H9 (cell line): Measurements from ENCODE around the gene VDAC2. TPM values are rescaled to one million over a fixed set of nuclear protein-coding genes. Genes with fewer than 3 reads are reported as not detected.

Source experiments
- DNase-seq: peaks from one replicate; pipeline ENCODE4 v3.0.0-alpha.2; 2017
- H2AFZ ChIP-seq: one replicate; pipeline ENCODE4 v1.6.1; 2013; ENCODE audit warnings: mild to moderate bottlenecking, low read length, control low read depth, moderate library complexity
- H2AK5ac ChIP-seq: 2 replicates; pipeline ENCODE4 v1.6.1; 2013; ENCODE audit warnings: low read length, control low read depth, mixed read lengths; ENCODE audit not compliant: insufficient read length
- H2BK120ac ChIP-seq: one replicate; pipeline ENCODE4 v1.6.1; 2013; ENCODE audit warnings: low read depth, mild to moderate bottlenecking, low read length, control low read depth, inconsistent platforms; ENCODE audit not compliant: poor library complexity, severe bottlenecking
- H2BK12ac ChIP-seq: 2 replicates; pipeline ENCODE4 v1.6.1; 2013; ENCODE audit warnings: low read length, control low read depth, mixed read lengths, low read depth; ENCODE audit not compliant: insufficient read length
- H2BK15ac ChIP-seq: 2 replicates; pipeline ENCODE4 v1.6.1; 2013; ENCODE audit warnings: low read depth, low read length, control low read depth
- H2BK20ac ChIP-seq: one replicate; pipeline ENCODE4 v1.6.1; 2013; ENCODE audit warnings: low read depth, mild to moderate bottlenecking, low read length, control low read depth, inconsistent platforms; ENCODE audit not compliant: poor library complexity, severe bottlenecking
- H2BK5ac ChIP-seq: 2 replicates; pipeline ENCODE4 v1.6.1; 2013; ENCODE audit warnings: low read length, control low read depth, mixed read lengths; ENCODE audit not compliant: insufficient read length
- H3K14ac ChIP-seq: 2 replicates; pipeline ENCODE4 v1.6.1; 2013; ENCODE audit warnings: low read length, control low read depth; ENCODE audit not compliant: insufficient read depth
- H3K18ac ChIP-seq: 2 replicates; pipeline ENCODE4 v1.6.1; 2013; ENCODE audit warnings: low read depth, mild to moderate bottlenecking, mixed read lengths, low read length, control low read depth; ENCODE audit not compliant: insufficient read length
- H3K23ac ChIP-seq: 2 replicates; pipeline ENCODE4 v1.6.1; 2013; ENCODE audit warnings: low read length, control low read depth, mixed read lengths, low read depth; ENCODE audit not compliant: insufficient read length
- H3K23me2 ChIP-seq: 2 replicates; pipeline ENCODE4 v1.6.1; 2013; ENCODE audit warnings: low read depth, mild to moderate bottlenecking, mixed read lengths, low read length, control low read depth; ENCODE audit not compliant: insufficient read length, poor library complexity, severe bottlenecking
- H3K27ac ChIP-seq: 2 replicates; pipeline ENCODE4 v1.5.1; 2013; ENCODE audit warnings: low read length, control low read depth, mixed read lengths, low read depth; ENCODE audit not compliant: insufficient read length
- H3K27me3 ChIP-seq: 2 replicates; pipeline ENCODE4 v1.6.1; 2013; ENCODE audit warnings: low read length, control low read depth, inconsistent platforms; ENCODE audit not compliant: insufficient read depth
- H3K4ac ChIP-seq: 2 replicates; pipeline ENCODE4 v1.6.1; 2013; ENCODE audit warnings: low read depth, mild to moderate bottlenecking, control low read depth, inconsistent platforms, low read length, moderate library complexity
- H3K4me1 ChIP-seq: 2 replicates; pipeline ENCODE4 v1.6.1; 2013; ENCODE audit warnings: low read length, control low read depth, inconsistent platforms; ENCODE audit not compliant: insufficient read depth
- H3K4me2 ChIP-seq: 2 replicates; pipeline ENCODE4 v1.6.1; 2013; ENCODE audit warnings: low read length, control low read depth, mixed read lengths; ENCODE audit not compliant: insufficient read length, insufficient read depth
- H3K56ac ChIP-seq: 2 replicates; pipeline ENCODE4 v1.6.1; 2013; ENCODE audit warnings: low read depth, mild to moderate bottlenecking, mixed read lengths, low read length, control low read depth; ENCODE audit not compliant: insufficient read length
- H3K79me1 ChIP-seq: 2 replicates; pipeline ENCODE4 v1.6.1; 2013; ENCODE audit warnings: low read depth, mild to moderate bottlenecking, moderate library complexity, low read length, control low read depth, inconsistent platforms; ENCODE audit not compliant: insufficient read depth, poor library complexity, severe bottlenecking
- H3K79me2 ChIP-seq: 2 replicates; pipeline ENCODE4 v1.6.1; 2013; ENCODE audit warnings: low read length, control low read depth, inconsistent platforms; ENCODE audit not compliant: insufficient read depth
- H3K9ac ChIP-seq: 2 replicates; pipeline ENCODE4 v1.6.1; 2013; ENCODE audit warnings: low read length, control low read depth, mixed read lengths; ENCODE audit not compliant: insufficient read length; ENCODE audit errors: extremely low read depth
- H3K9me3 ChIP-seq: one replicate; pipeline ENCODE4 v1.6.1; 2013; ENCODE audit warnings: low read depth, low read length, inconsistent platforms; ENCODE audit not compliant: control insufficient read depth
- H3T11ph ChIP-seq: one replicate; pipeline ENCODE4 v1.6.1; 2013; ENCODE audit warnings: mild to moderate bottlenecking, low read length, control low read depth, inconsistent platforms
- H4K20me1 ChIP-seq: one replicate; pipeline ENCODE4 v1.6.1; 2013; ENCODE audit not compliant: control insufficient read depth, insufficient read length, insufficient read depth
- H4K5ac ChIP-seq: 2 replicates; pipeline ENCODE4 v1.6.1; 2013; ENCODE audit warnings: low read depth, mild to moderate bottlenecking, mixed read lengths, low read length, control low read depth; ENCODE audit not compliant: insufficient read length
- H4K8ac ChIP-seq: replicated peaks from 2 replicates; pipeline ENCODE4 v1.6.1; 2013; ENCODE audit warnings: low read length, control low read depth, mixed read lengths, low read depth; ENCODE audit not compliant: insufficient read length
- H4K91ac ChIP-seq: 2 replicates; pipeline ENCODE4 v1.6.1; 2013; ENCODE audit warnings: low read depth, mild to moderate bottlenecking, moderate library complexity, mixed read lengths, low read length, control low read depth; ENCODE audit not compliant: insufficient read length
- H3K27ac Mint-ChIP-seq, 3 experiments: 2 replicates in 2 of 3; 3 replicates in 1 of 3; pipeline ENCODE4 v1.8.0; 2020 to 2021; ENCODE audit warnings: mixed read lengths in 3 of 3, mild to moderate bottlenecking in 1 of 3, moderate library complexity in 1 of 3
- H3K27me3 Mint-ChIP-seq: 2 replicates; pipeline ENCODE4 v1.8.0; 2021; ENCODE audit warnings: low read depth, mild to moderate bottlenecking, moderate library complexity, mixed read lengths
- H3K36me3 Mint-ChIP-seq, 3 experiments: 2 replicates in 2 of 3; 3 replicates in 1 of 3; pipeline ENCODE4 v1.8.0; 2020 to 2021; ENCODE audit warnings: low read depth in 3 of 3, mixed read lengths in 3 of 3; ENCODE audit not compliant: insufficient read depth in 1 of 3
- H3K4me1 Mint-ChIP-seq, 2 experiments: 2 replicates each; pipeline ENCODE4 v1.8.0; 2020; ENCODE audit warnings: mixed read lengths in 2 of 2
- H3K4me3 Mint-ChIP-seq, 2 experiments: 2 replicates in 1 of 2; 3 replicates in 1 of 2; pipeline ENCODE4 v1.8.0; 2020 to 2021; ENCODE audit warnings: mild to moderate bottlenecking in 2 of 2, mixed read lengths in 2 of 2, moderate library complexity in 1 of 2
- H3K9me3 Mint-ChIP-seq, 2 experiments: 2 replicates in 1 of 2; 3 replicates in 1 of 2; pipeline ENCODE4 v1.8.0; 2020; ENCODE audit warnings: mild to moderate bottlenecking in 2 of 2, mixed read lengths in 2 of 2, moderate library complexity in 1 of 2
- WGBS: extraction: QIAGEN DNeasy Blood & Tissue Kit; methylation state at CpG from one replicate; pipeline ENCODE4 v1.1.7; 2013; ENCODE audit warnings: missing lambda C conversion rate, low lambda C conversion rate, mixed read lengths; ENCODE audit not compliant: insufficient read length; ENCODE audit errors: extremely low coverage; 5-methylcytosine and 5-hydroxymethylcytosine counted together
- total RNA-seq: library from RNA; stranded (reverse); gene quantifications from 2 replicates; pipeline ENCODE4 v1.2.1, GENCODE V29; 2021
- TF ChIP-seq, protein P1 (sequence below): fragments of 200-600 bp; sonication (generic); conservative IDR thresholded peaks from 3 replicates; pipeline ENCODE4 v1.8.0; 2021; ENCODE audit warnings: antibody characterized with exemption, mild to moderate bottlenecking

VDAC2 gene
- total RNA-seq, 1 experiment from 2014 or later, result 271 TPM

DNA sequence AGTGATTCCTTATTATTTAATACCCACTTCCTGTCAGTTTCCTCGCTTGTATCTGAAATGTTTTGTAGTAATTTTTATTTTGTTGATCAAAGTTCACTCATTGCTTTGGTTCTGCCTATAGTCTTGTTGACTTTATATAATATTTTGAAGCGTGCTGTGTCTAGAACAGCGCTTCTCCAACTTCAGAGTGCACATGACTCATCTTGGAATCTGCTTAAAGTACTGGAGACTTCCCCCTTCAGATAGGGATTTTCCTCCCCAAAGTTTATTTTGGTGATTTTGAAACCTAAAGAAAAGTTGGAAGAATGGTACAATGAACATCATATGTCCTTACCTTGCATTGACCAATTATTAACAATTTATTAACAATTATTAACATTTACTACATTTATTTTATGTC, 19.4 kb downstream of the VDAC2 start:
- Histone ChIP-seq H2BK120ac (no peak overlapping the region), H3K27ac (no peak overlapping the region), H4K91ac (no peak overlapping the region), H3K23me2 (peaks cover 11% of the 10 kb centered on the region), H3K4me2 (no peak overlapping the region), H2AK5ac (no peak overlapping the region), H2BK15ac (no peak overlapping the region), H2BK20ac (no peak overlapping the region), H3K56ac (no peak overlapping the region), H3K4me1 (peaks cover 5% of the 10 kb centered on the region; the same call in 1 of the 2 replicates), H3K27me3 (no peaks in the 10 kb centered on the region), H3K4ac (no peak overlapping the region), H3K14ac (no peak overlapping the region), H3K9ac (no peak overlapping the region), H2AFZ (no peak overlapping the region), H3T11ph (no peak overlapping the region), H4K5ac (no peak overlapping the region), H3K79me1 (no peaks in the 10 kb centered on the region), H4K20me1 (no peaks in the 10 kb centered on the region), H2BK12ac (no peak overlapping the region), H3K9me3 (no peaks in the 10 kb centered on the region), H3K79me2 (peaks cover 5% of the 10 kb centered on the region; the same call in 1 of the 2 replicates), H4K8ac (no peak overlapping the region), H3K23ac (no peak overlapping the region), H2BK5ac (no peak overlapping the region), H3K18ac (no peak overlapping the region)
- TF ChIP-seq, protein P1, sequence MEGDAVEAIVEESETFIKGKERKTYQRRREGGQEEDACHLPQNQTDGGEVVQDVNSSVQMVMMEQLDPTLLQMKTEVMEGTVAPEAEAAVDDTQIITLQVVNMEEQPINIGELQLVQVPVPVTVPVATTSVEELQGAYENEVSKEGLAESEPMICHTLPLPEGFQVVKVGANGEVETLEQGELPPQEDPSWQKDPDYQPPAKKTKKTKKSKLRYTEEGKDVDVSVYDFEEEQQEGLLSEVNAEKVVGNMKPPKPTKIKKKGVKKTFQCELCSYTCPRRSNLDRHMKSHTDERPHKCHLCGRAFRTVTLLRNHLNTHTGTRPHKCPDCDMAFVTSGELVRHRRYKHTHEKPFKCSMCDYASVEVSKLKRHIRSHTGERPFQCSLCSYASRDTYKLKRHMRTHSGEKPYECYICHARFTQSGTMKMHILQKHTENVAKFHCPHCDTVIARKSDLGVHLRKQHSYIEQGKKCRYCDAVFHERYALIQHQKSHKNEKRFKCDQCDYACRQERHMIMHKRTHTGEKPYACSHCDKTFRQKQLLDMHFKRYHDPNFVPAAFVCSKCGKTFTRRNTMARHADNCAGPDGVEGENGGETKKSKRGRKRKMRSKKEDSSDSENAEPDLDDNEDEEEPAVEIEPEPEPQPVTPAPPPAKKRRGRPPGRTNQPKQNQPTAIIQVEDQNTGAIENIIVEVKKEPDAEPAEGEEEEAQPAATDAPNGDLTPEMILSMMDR, result no peak
- Mint-ChIP-seq H3K4me3 (no peak overlapping the region), H3K27ac (peak overlapping the region in 1 of 3 experiments; percentile 50; a peak in 2 of 7 replicates), H3K27me3 (no peaks in the 10 kb centered on the region), H3K9me3 (no peaks in the 10 kb centered on the region), H3K36me3 (peaks cover 38 to 74% (median 68%) of the 10 kb centered on the region in 3 experiments), H3K4me1 (peaks cover 44 to 47% of the 10 kb centered on the region in 2 experiments)
- no peak for DNase-seq
- WGBS, result no CpG with 5 or more reads among the region's 3 CpGs
